Breast epithelium (tissue), 4 donors: ENCODE measurements around the gene ARF1. TPM values are rescaled to one million over a fixed set of nuclear protein-coding genes. Genes with fewer than 3 reads are reported as not detected.

Experiments
- DNase-seq, 2 donors: peaks; one replicate each; pipeline ENCODE4 v3.0.0-alpha.2; 2019; ENCODE audit warnings: low spot score in 2 of 2
- H3K27ac ChIP-seq, 2 donors: fragments of 200-600 bp; sonication (generic) in 1 of 2; one replicate each; pipeline ENCODE4 v1.5.1; 2016 to 2019; ENCODE audit warnings: mild to moderate bottlenecking in 1 of 2
- H3K27me3 ChIP-seq, 2 donors: fragments of 200-600 bp; sonication (generic) in 1 of 2; one replicate each; pipeline versions ENCODE4 v1.5.1 to v1.6.0; 2017 to 2019; ENCODE audit warnings: control low read depth in 1 of 2, mild to moderate bottlenecking in 1 of 2
- H3K36me3 ChIP-seq: fragments of 200-600 bp; one replicate; pipeline ENCODE4 v1.5.1; 2019
- H3K4me1 ChIP-seq, 2 donors: fragments of 200-600 bp; sonication (generic); one replicate each; pipeline ENCODE4 v1.5.1; 2016 to 2019; ENCODE audit warnings: control low read depth in 1 of 2
- H3K4me3 ChIP-seq, 3 donors: fragments of 200-600 bp; sonication (generic); 1 replicate in 2 of 3; 2 replicates in 1 of 3; pipeline ENCODE4 v1.5.1; 2016 to 2019; ENCODE audit warnings: mild to moderate bottlenecking in 3 of 3, moderate library complexity in 2 of 3
- H3K9me3 ChIP-seq, 2 donors: fragments of 200-600 bp; sonication (generic) in 1 of 2; one replicate each; pipeline ENCODE4 v1.5.1; 2016 to 2019; ENCODE audit warnings: control low read depth in 1 of 2
- POLR2A ChIP-seq: fragments of 450-650 bp; IDR thresholded peaks from one replicate; pipeline ENCODE4 v1.6.1; 2016; ENCODE audit warnings: antibody characterized with exemption, mild to moderate bottlenecking, moderate library complexity
- POLR2AphosphoS5 ChIP-seq, 3 donors: sonication (generic); formaldehyde crosslinking; IDR thresholded peaks; one replicate each; pipeline ENCODE4 v1.6.1; 2017; ENCODE audit warnings: antibody characterized with exemption in 3 of 3
- intact Hi-C: fragments of 100-400 bp; cut with DNase I; formaldehyde crosslinking; loops from one replicate; pipeline ENCODE4 v1.15.1; 2023; ENCODE audit warnings: low total_unique reads
- total RNA-seq, 3 donors: library from RNA; depleted of rRNA; stranded (reverse); fragments of >200 nt; gene quantifications; one replicate each; pipeline ENCODE4 v1.1.0, GENCODE V29; 2016
- TF ChIP-seq, protein P1 (sequence below), 3 donors: fragments of 450-650 bp; IDR thresholded peaks; one replicate each; pipeline ENCODE4 v1.5.1; 2016 to 2017; ENCODE audit warnings: antibody characterized with exemption in 3 of 3, mild to moderate bottlenecking in 3 of 3, moderate library complexity in 3 of 3

The ARF1 gene
- total RNA-seq, 3 donors from 2014 or later, result 263 to 295 (median 292) TPM

GRCh38 chr1:228141226-228142044, 58.9 kb downstream of the ARF1 start:
- Histone ChIP-seq H3K9me3 (no peaks in the 10 kb centered on the region), H3K27me3 (no peaks in the 10 kb centered on the region), H3K36me3 (no peaks in the 10 kb centered on the region), H3K4me3 (peak overlapping the region; percentile 64 to 95 (median 87)), H3K4me1 (peaks cover 18 to 29% of the 10 kb centered on the region in 2 donors), H3K27ac (peak overlapping the region; percentile 90 to 98)
- peak in 1 of 2 donors; percentile 79 for DNase-seq
- TF ChIP-seq, protein P1, sequence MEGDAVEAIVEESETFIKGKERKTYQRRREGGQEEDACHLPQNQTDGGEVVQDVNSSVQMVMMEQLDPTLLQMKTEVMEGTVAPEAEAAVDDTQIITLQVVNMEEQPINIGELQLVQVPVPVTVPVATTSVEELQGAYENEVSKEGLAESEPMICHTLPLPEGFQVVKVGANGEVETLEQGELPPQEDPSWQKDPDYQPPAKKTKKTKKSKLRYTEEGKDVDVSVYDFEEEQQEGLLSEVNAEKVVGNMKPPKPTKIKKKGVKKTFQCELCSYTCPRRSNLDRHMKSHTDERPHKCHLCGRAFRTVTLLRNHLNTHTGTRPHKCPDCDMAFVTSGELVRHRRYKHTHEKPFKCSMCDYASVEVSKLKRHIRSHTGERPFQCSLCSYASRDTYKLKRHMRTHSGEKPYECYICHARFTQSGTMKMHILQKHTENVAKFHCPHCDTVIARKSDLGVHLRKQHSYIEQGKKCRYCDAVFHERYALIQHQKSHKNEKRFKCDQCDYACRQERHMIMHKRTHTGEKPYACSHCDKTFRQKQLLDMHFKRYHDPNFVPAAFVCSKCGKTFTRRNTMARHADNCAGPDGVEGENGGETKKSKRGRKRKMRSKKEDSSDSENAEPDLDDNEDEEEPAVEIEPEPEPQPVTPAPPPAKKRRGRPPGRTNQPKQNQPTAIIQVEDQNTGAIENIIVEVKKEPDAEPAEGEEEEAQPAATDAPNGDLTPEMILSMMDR (IDR thresholded peaks at IDR 0.05), result no peak
- TF ChIP-seq POLR2AphosphoS5 (IDR thresholded peaks at IDR 0.05), result peak in 1 of 3 donors; percentile 30
- intact Hi-C loops, result no loop called here

DNA sequence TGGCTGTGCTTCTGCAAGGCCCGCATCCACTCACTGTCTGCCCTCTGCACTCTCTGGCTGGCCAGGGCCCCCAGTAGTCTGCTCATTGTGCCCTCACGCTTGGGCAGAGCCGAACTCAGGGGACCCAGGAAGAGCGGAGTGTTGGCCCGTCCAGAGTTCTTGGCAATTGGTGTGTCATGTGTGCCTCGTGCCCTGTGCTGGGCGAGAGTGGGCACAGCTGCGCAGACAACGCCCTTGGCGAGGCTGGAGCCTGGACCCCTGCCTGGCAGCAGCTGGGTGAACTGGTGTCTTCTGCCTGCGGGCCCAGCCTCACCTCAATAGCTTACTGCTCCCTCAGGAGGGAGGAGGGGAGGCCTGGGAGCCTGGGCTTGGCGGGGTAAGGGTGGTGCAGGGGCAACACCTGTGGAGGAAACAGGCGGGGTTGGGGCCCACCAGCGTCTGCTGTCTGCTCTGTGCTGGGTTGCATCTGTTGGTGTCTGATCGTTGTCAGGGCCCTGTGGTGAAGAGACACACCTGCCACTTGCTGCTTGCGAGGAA, 59.7 kb downstream of the ARF1 start:
- H3K27me3 ChIP-seq, result no peaks in the 10 kb centered on the region
- no peak for DNase-seq
- intact Hi-C loops, result no loop called here
- peaks cover 18 to 29% of the 10 kb centered on the region in 2 donors for H3K4me1 ChIP-seq
- peak overlapping the region; percentile 90 to 98 for H3K27ac ChIP-seq
- H3K9me3 ChIP-seq, result no peaks in the 10 kb centered on the region
- no peaks in the 10 kb centered on the region for H3K36me3 ChIP-seq
- peak overlapping the region; percentile 64 to 95 (median 87) for H3K4me3 ChIP-seq
- no peak for TF ChIP-seq POLR2A
- TF ChIP-seq, protein P1 (IDR thresholded peaks at IDR 0.05), result no peak
- no peak for TF ChIP-seq POLR2AphosphoS5 (IDR thresholded peaks at IDR 0.05)

- Histone ChIP-seq H3K36me3 (no peaks in the 10 kb centered on the region), H3K27ac (peak overlapping the region; percentile 90 to 98), H3K9me3 (no peaks in the 10 kb centered on the region), H3K4me1 (peaks cover 18 to 29% of the 10 kb centered on the region in 2 donors), H3K27me3 (no peaks in the 10 kb centered on the region), H3K4me3 (peak overlapping the region in 1 of 3 donors; percentile 95)
- intact Hi-C loops, result loop anchor here (1.0 kb wide), 1 partner anchor 20 kb away; no protein-coding TSS in a partner anchor
- no peak for DNase-seq
- no peak for TF ChIP-seq POLR2A
- TF ChIP-seq, protein P1 (IDR thresholded peaks at IDR 0.05), result no peak
- TF ChIP-seq POLR2AphosphoS5 (IDR thresholded peaks at IDR 0.05), result no peak
Measured at GRCh38 chr1:228142701-228143136, 60.2 kb downstream of the ARF1 start.

- Histone ChIP-seq H3K4me1 (peaks cover 18 to 29% of the 10 kb centered on the region in 2 donors), H3K9me3 (no peaks in the 10 kb centered on the region), H3K36me3 (no peaks in the 10 kb centered on the region), H3K27ac (no peak overlapping the region), H3K27me3 (no peaks in the 10 kb centered on the region), H3K4me3 (peak overlapping the region in 1 of 3 donors; percentile 95)
- no peak for DNase-seq
- intact Hi-C loops, result loop anchor here (1.0 kb wide), 1 partner anchor 21 kb away; no protein-coding TSS in a partner anchor
- TF ChIP-seq POLR2AphosphoS5 (IDR thresholded peaks at IDR 0.05), result no peak
- TF ChIP-seq, protein P1 (IDR thresholded peaks at IDR 0.05), result no peak
- no peak for TF ChIP-seq POLR2A
Measured at GRCh38 chr1:228143480-228144192, 61.1 kb downstream of the ARF1 start.
